ENCODE results near the gene TSHR. TPM values are rescaled to one million over a fixed set of nuclear protein-coding genes. Genes with fewer than 3 reads are reported as not detected.

The TSHR gene
- total RNA-seq, 4 donors from 2014 or later: 0.37 to 2.4 (median 0.85) TPM

DNA sequence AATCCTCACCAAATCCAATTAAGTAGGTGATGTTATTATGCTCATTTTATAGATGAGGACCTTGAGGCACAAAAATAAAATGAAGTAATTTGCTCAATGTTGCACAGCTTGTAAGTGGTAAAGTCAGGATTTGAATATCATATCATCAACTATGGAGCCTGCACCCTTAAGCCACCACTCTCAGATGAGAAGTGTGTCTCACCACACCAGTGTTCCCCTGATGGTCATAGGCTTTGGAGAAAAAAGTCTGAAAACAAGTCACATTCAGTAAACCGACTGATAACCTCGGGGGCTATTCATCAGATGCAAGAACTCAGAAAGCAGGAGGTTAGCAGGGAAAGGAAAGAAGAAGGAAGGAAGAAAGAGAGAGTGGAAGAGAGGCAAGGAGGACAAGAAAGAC is 2.8 kb downstream of the TSHR start:
- in situ Hi-C loops (cut with MboI; ENCODE audit: low pct_ligation_motif_present in 1 of 4, low pct_unique_long_range_greater_than_20kb in 1 of 4, low sequenced_read_pairs in 3 of 4): loop anchor here in 2 of 4 donors (10.0 to 25.0 kb wide), 2 partner anchors 217 to 504 kb away; no protein-coding TSS in a partner anchor
- 80 to 88% methylated on average over 1 to 2 of the region's 2 CpGs for WGBS, 2 donors (ENCODE audit: low coverage in 1 of 2)
- Histone ChIP-seq H3K36me3 (no peaks in the 10 kb centered on the region), H3K27me3 (peaks cover 24% of the 10 kb centered on the region), H3K9me3 (no peaks in the 10 kb centered on the region), H3K27ac (peak overlapping the region in 1 of 4 donors; percentile 20), H3K4me3 (no peak overlapping the region), H3K4me1 (peaks cover 0 to 11% (median 9%) of the 10 kb centered on the region in 4 donors)
- no peak for DNase-seq
- TF ChIP-seq EP300 (IDR thresholded peaks at IDR 0.05; ENCODE audit: low read depth) (no peak), POLR2AphosphoS5 (IDR thresholded peaks at IDR 0.05) (no peak)
- intact Hi-C loops (cut with DNase I; ENCODE audit: low total_unique reads): no loop called here

DNA sequence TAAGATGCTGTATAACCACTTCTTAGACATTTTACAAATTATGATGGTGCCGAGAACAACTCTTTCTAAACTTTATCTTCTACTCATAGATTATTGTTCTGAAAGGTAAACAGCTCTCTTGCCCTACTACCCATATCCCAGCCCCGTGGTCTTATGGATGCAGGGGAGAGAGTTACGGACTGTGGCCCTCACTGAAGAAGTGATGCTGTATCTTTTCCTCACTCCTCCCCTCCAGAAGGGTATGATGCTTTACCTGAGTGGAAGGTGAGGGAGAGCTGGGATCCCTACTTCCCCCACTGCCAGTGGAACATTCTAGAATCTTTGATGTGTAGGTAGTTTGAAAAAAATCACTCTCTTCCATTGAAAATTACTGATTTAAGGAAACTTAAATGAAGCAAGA is 3.5 kb downstream of the TSHR start:
- Histone ChIP-seq H3K4me1 (peaks cover 0 to 11% (median 9%) of the 10 kb centered on the region in 4 donors), H3K4me3 (no peak overlapping the region), H3K36me3 (no peaks in the 10 kb centered on the region), H3K9me3 (no peaks in the 10 kb centered on the region), H3K27me3 (peaks cover 24% of the 10 kb centered on the region), H3K27ac (peak overlapping the region in 3 of 4 donors; percentile 12 to 46 (median 43))
- no peak for DNase-seq
- TF ChIP-seq EP300 (IDR thresholded peaks at IDR 0.05; ENCODE audit: low read depth) (no peak), POLR2A (IDR thresholded peaks at IDR 0.05) (no peak), POLR2AphosphoS5 (IDR thresholded peaks at IDR 0.05) (no peak), CTCF (IDR thresholded peaks at IDR 0.05) (no peak)
- intact Hi-C loops (cut with DNase I; ENCODE audit: low total_unique reads) (no loop called here), in situ Hi-C loops (cut with MboI; ENCODE audit: low pct_ligation_motif_present in 1 of 4, low pct_unique_long_range_greater_than_20kb in 1 of 4, low sequenced_read_pairs in 3 of 4) (loop anchor here in 2 of 4 donors (10.0 to 25.0 kb wide), 2 partner anchors 216 to 503 kb away; no protein-coding TSS in a partner anchor)
- WGBS, 2 donors (ENCODE audit: low coverage in 1 of 2): 68 to 100% methylated on average over 1 to 3 of the region's 3 CpGs

DNA sequence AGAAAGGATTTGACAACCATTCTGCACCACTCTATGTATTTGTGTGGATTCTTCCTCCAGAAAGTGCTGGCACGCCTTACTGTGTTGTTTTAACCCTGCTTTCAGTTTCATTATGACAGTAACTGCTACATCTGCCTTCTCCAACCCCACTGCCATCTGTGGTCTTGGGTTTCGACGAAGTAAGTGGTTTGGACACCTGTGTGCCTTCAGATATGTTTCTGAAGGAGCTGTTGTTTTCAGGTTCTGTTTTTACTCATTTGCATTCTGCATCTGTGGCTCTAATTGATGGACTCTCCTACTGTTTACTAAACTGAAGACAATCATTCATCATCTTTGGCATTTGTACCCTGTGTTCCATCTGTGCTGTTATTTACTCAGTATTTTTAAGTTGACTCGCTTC is 4.1 kb downstream of the TSHR start:
- in situ Hi-C loops (cut with MboI; ENCODE audit: low pct_ligation_motif_present in 1 of 4, low pct_unique_long_range_greater_than_20kb in 1 of 4, low sequenced_read_pairs in 3 of 4) (loop anchor here in 2 of 4 donors (10.0 to 25.0 kb wide), 2 partner anchors 215 to 503 kb away; no protein-coding TSS in a partner anchor), intact Hi-C loops (cut with DNase I; ENCODE audit: low total_unique reads) (no loop called here)
- Histone ChIP-seq H3K36me3 (no peaks in the 10 kb centered on the region), H3K27ac (peak overlapping the region in 3 of 4 donors; percentile 12 to 46 (median 43)), H3K27me3 (peaks cover 24% of the 10 kb centered on the region), H3K4me1 (peaks cover 0 to 11% (median 9%) of the 10 kb centered on the region in 4 donors), H3K4me3 (no peak overlapping the region), H3K9me3 (no peaks in the 10 kb centered on the region)
- TF ChIP-seq CTCF (IDR thresholded peaks at IDR 0.05): no peak
- peak in 1 of 3 donors; percentile 47 for TF ChIP-seq POLR2AphosphoS5 (IDR thresholded peaks at IDR 0.05)
- peak; percentile 46 for DNase-seq
- WGBS, 2 donors (ENCODE audit: low coverage in 1 of 2): 22 to 28% methylated on average over 3 to 4 of the region's 4 CpGs

DNA sequence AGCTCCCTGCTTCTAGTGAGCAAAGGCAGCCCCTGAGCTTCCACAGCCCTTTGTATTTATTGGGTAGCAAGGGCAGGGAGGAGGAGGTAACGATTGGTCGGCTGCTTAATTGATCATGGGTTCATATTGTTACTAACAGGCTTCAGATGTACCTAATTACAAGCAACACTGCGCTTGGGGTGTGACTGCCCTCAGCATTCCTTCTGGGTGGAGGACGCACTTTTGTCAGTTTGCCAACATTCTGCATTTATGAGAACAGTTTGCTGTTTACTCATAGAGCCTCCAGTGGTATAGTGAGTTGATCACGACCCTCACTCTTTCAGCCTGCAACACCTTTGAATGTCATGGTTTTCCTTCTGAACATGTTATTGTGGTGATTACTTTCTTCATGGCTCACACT is 9.6 kb downstream of the TSHR start:
- H3K36me3 ChIP-seq: no peaks in the 10 kb centered on the region
- H3K4me3 ChIP-seq: no peak overlapping the region
- WGBS, 2 donors (ENCODE audit: low coverage in 1 of 2): 52 to 70% methylated on average over 1 to 5 of the region's 5 CpGs
- TF ChIP-seq EP300 (IDR thresholded peaks at IDR 0.05; ENCODE audit: low read depth) (no peak), POLR2A (IDR thresholded peaks at IDR 0.05) (no peak), CTCF (IDR thresholded peaks at IDR 0.05) (no peak), POLR2AphosphoS5 (IDR thresholded peaks at IDR 0.05) (no peak)
- no peaks in the 10 kb centered on the region for H3K27me3 ChIP-seq
- H3K4me1 ChIP-seq: no peaks in the 10 kb centered on the region
- intact Hi-C loops (cut with DNase I; ENCODE audit: low total_unique reads) (no loop called here), in situ Hi-C loops (cut with MboI; ENCODE audit: low pct_ligation_motif_present in 1 of 4, low pct_unique_long_range_greater_than_20kb in 1 of 4, low sequenced_read_pairs in 3 of 4) (loop anchor here in 1 of 4 donors (25.0 kb wide), 1 partner anchor 497 kb away; no protein-coding TSS in a partner anchor)
- DNase-seq: no peak
- H3K9me3 ChIP-seq: no peaks in the 10 kb centered on the region
- no peak overlapping the region for H3K27ac ChIP-seq
